WTC11 (cell line): ENCODE data around the gene LYAR.

ENCODE experiments used
- HMGA2 ChIP-seq: fragments of 250-450 bp; sonication (Bioruptor Pico); IDR thresholded peaks from 2 replicates; pipeline ENCODE4 v1.4.0; 2021; ENCODE audit warnings: mild to moderate bottlenecking, moderate library complexity
- NR2C2 ChIP-seq: sonication (generic); formaldehyde crosslinking; IDR thresholded peaks from 2 replicates; pipeline ENCODE4 v1.8.0; 2022; ENCODE audit warnings: mild to moderate bottlenecking, missing genetic modification reagents
- PRRX2 ChIP-seq: fragments of 250-450 bp; sonication (Bioruptor Pico); IDR thresholded peaks from 2 replicates; pipeline ENCODE4 v1.8.0; 2021; ENCODE audit warnings: mild to moderate bottlenecking
- SMAD4 ChIP-seq: sonication (generic); formaldehyde crosslinking; IDR thresholded peaks from 2 replicates; pipeline ENCODE4 v1.8.0; 2022; ENCODE audit warnings: mild to moderate bottlenecking, missing genetic modification reagents
- TF ChIP-seq, protein P1 (sequence below): sonication (generic); formaldehyde crosslinking; IDR thresholded peaks from 2 replicates; pipeline ENCODE4 v1.8.1; 2023; ENCODE audit warnings: mild to moderate bottlenecking, missing genetic modification reagents, moderate library complexity
- TF ChIP-seq, protein P2 (sequence below): fragments of 200-600 bp; IDR thresholded peaks from 2 replicates; pipeline ENCODE4 v1.8.0; 2022; ENCODE audit warnings: antibody characterized with exemption

DNA sequence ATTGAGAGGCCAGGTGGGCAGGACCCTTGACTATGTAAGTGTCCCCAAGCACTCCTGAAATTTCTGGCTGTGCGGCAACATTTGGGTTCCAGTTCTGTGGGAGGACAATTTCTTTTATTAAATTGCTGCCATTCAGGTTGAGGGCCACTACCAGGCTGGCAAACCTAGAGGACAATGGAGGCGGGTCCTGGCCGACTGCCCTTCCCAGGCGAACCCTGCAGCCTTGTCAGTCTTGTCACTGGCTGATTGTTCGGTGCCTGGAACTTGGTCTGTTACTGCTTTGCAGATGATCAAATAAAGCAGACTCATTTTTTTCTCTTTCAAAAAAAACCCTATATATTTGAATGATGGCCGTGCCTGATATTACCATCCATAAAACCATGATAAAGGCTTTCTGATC is 35.3 kb downstream of the LYAR start:
- TF ChIP-seq, protein P1, sequence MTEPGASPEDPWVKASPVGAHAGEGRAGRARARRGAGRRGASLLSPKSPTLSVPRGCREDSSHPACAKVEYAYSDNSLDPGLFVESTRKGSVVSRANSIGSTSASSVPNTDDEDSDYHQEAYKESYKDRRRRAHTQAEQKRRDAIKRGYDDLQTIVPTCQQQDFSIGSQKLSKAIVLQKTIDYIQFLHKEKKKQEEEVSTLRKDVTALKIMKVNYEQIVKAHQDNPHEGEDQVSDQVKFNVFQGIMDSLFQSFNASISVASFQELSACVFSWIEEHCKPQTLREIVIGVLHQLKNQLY, result no peak
- TF ChIP-seq, protein P2, sequence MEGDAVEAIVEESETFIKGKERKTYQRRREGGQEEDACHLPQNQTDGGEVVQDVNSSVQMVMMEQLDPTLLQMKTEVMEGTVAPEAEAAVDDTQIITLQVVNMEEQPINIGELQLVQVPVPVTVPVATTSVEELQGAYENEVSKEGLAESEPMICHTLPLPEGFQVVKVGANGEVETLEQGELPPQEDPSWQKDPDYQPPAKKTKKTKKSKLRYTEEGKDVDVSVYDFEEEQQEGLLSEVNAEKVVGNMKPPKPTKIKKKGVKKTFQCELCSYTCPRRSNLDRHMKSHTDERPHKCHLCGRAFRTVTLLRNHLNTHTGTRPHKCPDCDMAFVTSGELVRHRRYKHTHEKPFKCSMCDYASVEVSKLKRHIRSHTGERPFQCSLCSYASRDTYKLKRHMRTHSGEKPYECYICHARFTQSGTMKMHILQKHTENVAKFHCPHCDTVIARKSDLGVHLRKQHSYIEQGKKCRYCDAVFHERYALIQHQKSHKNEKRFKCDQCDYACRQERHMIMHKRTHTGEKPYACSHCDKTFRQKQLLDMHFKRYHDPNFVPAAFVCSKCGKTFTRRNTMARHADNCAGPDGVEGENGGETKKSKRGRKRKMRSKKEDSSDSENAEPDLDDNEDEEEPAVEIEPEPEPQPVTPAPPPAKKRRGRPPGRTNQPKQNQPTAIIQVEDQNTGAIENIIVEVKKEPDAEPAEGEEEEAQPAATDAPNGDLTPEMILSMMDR, result no peak
- TF ChIP-seq HMGA2 (CRISPR knock-in tag) (no peak), SMAD4 (CRISPR knock-in tag) (no peak), PRRX2 (CRISPR knock-in tag) (no peak), NR2C2 (CRISPR knock-in tag) (no peak)
